Prostate gland (tissue), 1 donor: Measurements from ENCODE around the gene ZNF280C.

ENCODE experiments used
- POLR2A ChIP-seq: fragments of 450-650 bp; IDR thresholded peaks from one replicate; pipeline ENCODE4 v1.6.1; 2016; ENCODE audit warnings: antibody characterized with exemption, mild to moderate bottlenecking
- POLR2AphosphoS5 ChIP-seq: sonication (generic); formaldehyde crosslinking; IDR thresholded peaks from one replicate; pipeline ENCODE4 v1.6.1; 2017; ENCODE audit warnings: antibody characterized with exemption

DNA sequence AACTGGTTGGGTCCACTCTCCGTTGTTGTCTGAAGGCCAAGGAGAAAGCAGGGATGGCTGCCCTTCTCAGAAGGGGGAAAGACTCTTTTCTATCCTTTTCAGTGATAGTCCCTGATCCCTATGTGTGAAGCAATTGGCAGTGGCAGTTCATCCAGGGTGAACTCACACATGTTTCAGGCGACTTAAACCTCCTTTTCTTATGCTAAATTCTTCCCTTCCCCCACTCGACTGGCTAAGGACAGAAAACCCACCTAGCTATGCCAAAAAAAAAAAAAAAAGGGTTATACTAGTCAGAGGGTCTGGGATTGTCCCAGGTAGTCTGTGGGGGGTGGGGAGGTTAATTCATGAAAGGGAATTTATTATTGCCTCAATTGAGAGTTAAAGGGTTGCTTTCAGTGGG is 12.2 kb upstream of the ZNF280C start:
- TF ChIP-seq POLR2A (no peak), POLR2AphosphoS5 (no peak)
